ENCODE measurements around the gene UPK3A. TPM values are rescaled to one million over a fixed set of nuclear protein-coding genes. Genes with fewer than 3 reads are reported as not detected.

Gene UPK3A
- not detected in 2 replicates for total RNA-seq
- long read RNA-seq: 0 reads

- Mint-ChIP-seq H3K4me3 (no peak within 1 kb of the TSS), H3K4me1 (peaks cover 4% of the 10 kb centered on the region), H3K27ac (ENCODE audit: unreplicated experiment) (no peak within 1 kb of the TSS), H3K27me3 (ENCODE audit: low read depth) (peaks cover 65% of the 10 kb centered on the region), H3K36me3 (ENCODE audit: low read depth) (no peaks in the 10 kb centered on the region), H3K9me3 (no peaks in the 10 kb centered on the region)
- TF ChIP-seq, protein P1, sequence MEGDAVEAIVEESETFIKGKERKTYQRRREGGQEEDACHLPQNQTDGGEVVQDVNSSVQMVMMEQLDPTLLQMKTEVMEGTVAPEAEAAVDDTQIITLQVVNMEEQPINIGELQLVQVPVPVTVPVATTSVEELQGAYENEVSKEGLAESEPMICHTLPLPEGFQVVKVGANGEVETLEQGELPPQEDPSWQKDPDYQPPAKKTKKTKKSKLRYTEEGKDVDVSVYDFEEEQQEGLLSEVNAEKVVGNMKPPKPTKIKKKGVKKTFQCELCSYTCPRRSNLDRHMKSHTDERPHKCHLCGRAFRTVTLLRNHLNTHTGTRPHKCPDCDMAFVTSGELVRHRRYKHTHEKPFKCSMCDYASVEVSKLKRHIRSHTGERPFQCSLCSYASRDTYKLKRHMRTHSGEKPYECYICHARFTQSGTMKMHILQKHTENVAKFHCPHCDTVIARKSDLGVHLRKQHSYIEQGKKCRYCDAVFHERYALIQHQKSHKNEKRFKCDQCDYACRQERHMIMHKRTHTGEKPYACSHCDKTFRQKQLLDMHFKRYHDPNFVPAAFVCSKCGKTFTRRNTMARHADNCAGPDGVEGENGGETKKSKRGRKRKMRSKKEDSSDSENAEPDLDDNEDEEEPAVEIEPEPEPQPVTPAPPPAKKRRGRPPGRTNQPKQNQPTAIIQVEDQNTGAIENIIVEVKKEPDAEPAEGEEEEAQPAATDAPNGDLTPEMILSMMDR (conservative IDR thresholded peaks at IDR 0.05): no peak
- peak; percentile 49 for DNase-seq (ENCODE audit: low read depth, low spot score)
Measured at GRCh38 chr22:45284705-45285262, at the start of gene UPK3A. Gene UPK3A, plus strand, starts transcription at chr22:45284949. Its CDS starts 65 bp downstream, at chr22:45285014.

DNA sequence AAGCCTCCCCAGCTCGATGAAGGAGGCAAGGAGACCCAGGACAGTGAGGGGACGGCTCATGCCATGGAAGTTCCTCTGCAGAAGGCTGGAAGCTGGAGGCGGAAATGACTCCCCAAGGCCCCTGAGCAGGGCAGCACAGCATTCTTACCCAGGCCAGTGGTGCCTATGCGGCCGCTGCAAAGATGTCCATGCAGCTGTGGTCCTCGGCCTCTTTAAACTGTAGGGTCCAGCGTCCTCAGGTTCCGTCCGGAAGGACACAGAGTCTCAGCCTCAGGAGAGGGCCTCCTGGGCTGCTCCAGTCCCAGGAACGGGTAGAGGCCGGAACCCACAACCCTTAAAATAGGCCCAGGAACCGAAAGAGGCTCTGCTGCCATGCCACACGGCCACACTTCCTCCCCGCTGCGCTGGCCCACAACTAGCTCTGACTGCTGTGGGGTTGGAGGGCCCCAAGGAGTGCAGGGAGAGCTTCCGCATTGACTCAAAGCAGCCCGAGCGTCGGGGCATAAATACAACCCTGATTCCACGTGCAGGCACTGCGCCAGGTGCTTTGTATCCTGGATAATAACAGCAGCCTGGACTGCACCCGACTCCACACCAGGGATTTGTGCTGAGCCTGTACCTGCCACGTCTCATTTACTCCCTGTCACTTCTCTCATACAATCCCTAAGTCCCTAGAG, 49.5 kb upstream of the UPK3A start:
- no peaks in the 10 kb centered on the region for H3K36me3 Mint-ChIP-seq (ENCODE audit: low read depth)
- TF ChIP-seq, protein P1 (conservative IDR thresholded peaks at IDR 0.05): no peak
- H3K9me3 Mint-ChIP-seq: no peaks in the 10 kb centered on the region
- no peak for DNase-seq (ENCODE audit: low read depth, low spot score)
- H3K4me3 Mint-ChIP-seq: no peak overlapping the region
- H3K27ac Mint-ChIP-seq (ENCODE audit: unreplicated experiment): no peak overlapping the region
- no peaks in the 10 kb centered on the region for H3K27me3 Mint-ChIP-seq (ENCODE audit: low read depth)
- H3K4me1 Mint-ChIP-seq: peaks cover 24% of the 10 kb centered on the region

- H3K36me3 Mint-ChIP-seq (ENCODE audit: low read depth): no peaks in the 10 kb centered on the region
- no peaks in the 10 kb centered on the region for H3K9me3 Mint-ChIP-seq
- no peak overlapping the region for H3K4me3 Mint-ChIP-seq
- TF ChIP-seq, protein P1 (conservative IDR thresholded peaks at IDR 0.05): no peak
- H3K27ac Mint-ChIP-seq (ENCODE audit: unreplicated experiment): no peak overlapping the region
- DNase-seq (ENCODE audit: low read depth, low spot score): no peak
- no peaks in the 10 kb centered on the region for H3K27me3 Mint-ChIP-seq (ENCODE audit: low read depth)
- peaks cover 24% of the 10 kb centered on the region for H3K4me1 Mint-ChIP-seq
Measured at GRCh38 chr22:45235851-45236342, 48.9 kb upstream of the UPK3A start.

- no peaks in the 10 kb centered on the region for H3K9me3 Mint-ChIP-seq
- H3K27me3 Mint-ChIP-seq (ENCODE audit: low read depth): no peaks in the 10 kb centered on the region
- peaks cover 33% of the 10 kb centered on the region for H3K4me1 Mint-ChIP-seq
Measured at GRCh38 chr22:45237065-45237990, 47.4 kb upstream of the UPK3A start.

More at GRCh38 chr22:45237065-45237990, 47.4 kb upstream of the UPK3A start:
- Mint-ChIP-seq H3K36me3 (ENCODE audit: low read depth) (no peaks in the 10 kb centered on the region), H3K4me3 (peak overlapping the region; percentile 94), H3K27ac (ENCODE audit: unreplicated experiment) (no peak overlapping the region)
- no peak for DNase-seq (ENCODE audit: low read depth, low spot score)
- TF ChIP-seq, protein P1 (conservative IDR thresholded peaks at IDR 0.05): no peak

All from neural crest cell (in vitro differentiated cells).